OCI-LY7 (cell line): ENCODE measurements around the gene RNF26.
A peak's percentile ranks its signal among the peaks of the same experiment; 100 is the strongest.

ENCODE experiments used
- CTCF ChIP-seq: fragments of 200-600 bp; sonication (generic); conservative IDR thresholded peaks from 2 replicates; pipeline ENCODE4 v1.5.1; 2014; ENCODE audit warnings: mild to moderate bottlenecking, antibody characterized with exemption, low read length, moderate library complexity, mixed read lengths
- EZH2phosphoT487 ChIP-seq: fragments of 200-600 bp; sonication (generic); IDR thresholded peaks from 2 replicates; pipeline ENCODE4 v1.6.1; 2018; ENCODE audit warnings: low read depth, borderline replicate concordance, mild to moderate bottlenecking, mixed run types, antibody characterized with exemption, low read length, moderate library complexity, mixed read lengths

- peak; percentile 24; the same call in 1 of the 2 replicates for TF ChIP-seq CTCF
- no peak for TF ChIP-seq EZH2phosphoT487
Measured at GRCh38 chr11:119370486-119371046, 36.2 kb downstream of the RNF26 start.
